ENCODE results near the gene OTOG.

The OTOG gene

DNA sequence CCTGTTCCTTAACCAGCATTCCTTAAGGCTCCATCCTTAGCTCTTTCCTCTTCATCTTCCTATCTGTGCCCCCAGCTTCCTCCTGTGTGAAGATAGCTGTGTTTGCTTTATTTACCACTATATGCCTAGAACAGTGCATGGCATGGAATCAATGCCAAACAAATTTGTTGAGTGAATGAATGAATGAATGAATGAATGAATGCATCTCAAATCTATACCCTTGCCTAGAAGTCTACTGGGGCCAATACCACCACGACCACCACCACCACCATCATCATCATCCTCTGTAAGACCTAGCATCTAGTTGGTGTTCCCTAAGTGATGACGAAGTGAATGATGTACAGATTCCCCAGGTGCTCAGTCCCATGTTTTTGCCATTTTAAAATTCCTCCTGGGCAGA lies 819 bp upstream of the OTOG start:
- TF ChIP-seq, protein P1, sequence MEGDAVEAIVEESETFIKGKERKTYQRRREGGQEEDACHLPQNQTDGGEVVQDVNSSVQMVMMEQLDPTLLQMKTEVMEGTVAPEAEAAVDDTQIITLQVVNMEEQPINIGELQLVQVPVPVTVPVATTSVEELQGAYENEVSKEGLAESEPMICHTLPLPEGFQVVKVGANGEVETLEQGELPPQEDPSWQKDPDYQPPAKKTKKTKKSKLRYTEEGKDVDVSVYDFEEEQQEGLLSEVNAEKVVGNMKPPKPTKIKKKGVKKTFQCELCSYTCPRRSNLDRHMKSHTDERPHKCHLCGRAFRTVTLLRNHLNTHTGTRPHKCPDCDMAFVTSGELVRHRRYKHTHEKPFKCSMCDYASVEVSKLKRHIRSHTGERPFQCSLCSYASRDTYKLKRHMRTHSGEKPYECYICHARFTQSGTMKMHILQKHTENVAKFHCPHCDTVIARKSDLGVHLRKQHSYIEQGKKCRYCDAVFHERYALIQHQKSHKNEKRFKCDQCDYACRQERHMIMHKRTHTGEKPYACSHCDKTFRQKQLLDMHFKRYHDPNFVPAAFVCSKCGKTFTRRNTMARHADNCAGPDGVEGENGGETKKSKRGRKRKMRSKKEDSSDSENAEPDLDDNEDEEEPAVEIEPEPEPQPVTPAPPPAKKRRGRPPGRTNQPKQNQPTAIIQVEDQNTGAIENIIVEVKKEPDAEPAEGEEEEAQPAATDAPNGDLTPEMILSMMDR (conservative IDR thresholded peaks at IDR 0.05; ENCODE audit: low read depth, low read length): no peak
- no peak overlapping the region for H3K4me3 ChIP-seq (ENCODE audit: low read depth, low read length)
- DNase-seq (ENCODE audit: low read depth): no peak

DNA sequence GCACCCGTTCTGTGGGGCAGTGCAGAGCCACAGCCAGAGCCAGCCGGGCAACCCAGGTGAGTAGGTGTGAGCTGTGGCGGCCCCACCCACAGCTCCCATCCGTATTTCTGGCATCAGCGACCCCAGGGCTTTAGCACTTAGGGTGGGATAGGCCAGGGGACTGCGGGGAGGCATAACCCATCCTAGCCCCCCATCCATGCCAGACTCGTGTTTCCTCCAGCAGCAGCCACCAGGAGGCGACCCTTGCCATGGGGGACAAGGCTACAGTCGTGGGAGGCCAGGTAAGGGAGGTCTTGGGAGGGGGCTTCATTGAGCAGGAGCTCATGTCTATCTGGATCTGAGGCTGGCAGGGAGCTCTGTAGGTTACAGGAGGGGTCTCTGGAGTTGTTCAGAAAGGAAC lies 873 bp downstream of the OTOG start:
- TF ChIP-seq, protein P1 (conservative IDR thresholded peaks at IDR 0.05; ENCODE audit: low read depth, low read length): peak; percentile 5
- DNase-seq (ENCODE audit: low read depth): no peak

DNA sequence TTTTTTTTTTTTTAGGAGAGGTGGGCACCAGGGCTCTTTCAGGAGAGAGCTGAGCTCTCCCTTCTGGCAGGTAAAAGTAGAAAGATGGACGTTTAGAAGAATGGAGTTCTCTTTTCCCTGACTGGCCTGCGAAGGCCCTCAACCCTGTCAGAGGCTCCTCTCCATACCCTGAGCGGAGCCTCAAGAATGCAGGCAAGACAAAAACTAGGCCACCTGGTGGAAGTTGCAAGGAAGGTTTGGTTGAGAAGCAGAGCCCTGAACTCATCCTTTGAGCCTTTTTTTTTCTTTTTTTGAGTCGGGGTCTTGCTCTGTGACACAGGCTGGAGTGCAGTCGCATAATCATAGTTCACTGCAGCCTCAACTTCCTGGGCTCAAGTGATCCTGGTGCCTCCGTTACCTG lies 1.4 kb downstream of the OTOG start:
- TF ChIP-seq, protein P1 (conservative IDR thresholded peaks at IDR 0.05; ENCODE audit: low read depth, low read length): peak; percentile 25
- DNase-seq (ENCODE audit: low read depth): no peak
- H3K4me3 ChIP-seq (ENCODE audit: low read depth, low read length): no peak overlapping the region

More for the DNA sequence above, 873 bp downstream of the OTOG start:
- no peak overlapping the region for H3K4me3 ChIP-seq (ENCODE audit: low read depth, low read length)

DNA sequence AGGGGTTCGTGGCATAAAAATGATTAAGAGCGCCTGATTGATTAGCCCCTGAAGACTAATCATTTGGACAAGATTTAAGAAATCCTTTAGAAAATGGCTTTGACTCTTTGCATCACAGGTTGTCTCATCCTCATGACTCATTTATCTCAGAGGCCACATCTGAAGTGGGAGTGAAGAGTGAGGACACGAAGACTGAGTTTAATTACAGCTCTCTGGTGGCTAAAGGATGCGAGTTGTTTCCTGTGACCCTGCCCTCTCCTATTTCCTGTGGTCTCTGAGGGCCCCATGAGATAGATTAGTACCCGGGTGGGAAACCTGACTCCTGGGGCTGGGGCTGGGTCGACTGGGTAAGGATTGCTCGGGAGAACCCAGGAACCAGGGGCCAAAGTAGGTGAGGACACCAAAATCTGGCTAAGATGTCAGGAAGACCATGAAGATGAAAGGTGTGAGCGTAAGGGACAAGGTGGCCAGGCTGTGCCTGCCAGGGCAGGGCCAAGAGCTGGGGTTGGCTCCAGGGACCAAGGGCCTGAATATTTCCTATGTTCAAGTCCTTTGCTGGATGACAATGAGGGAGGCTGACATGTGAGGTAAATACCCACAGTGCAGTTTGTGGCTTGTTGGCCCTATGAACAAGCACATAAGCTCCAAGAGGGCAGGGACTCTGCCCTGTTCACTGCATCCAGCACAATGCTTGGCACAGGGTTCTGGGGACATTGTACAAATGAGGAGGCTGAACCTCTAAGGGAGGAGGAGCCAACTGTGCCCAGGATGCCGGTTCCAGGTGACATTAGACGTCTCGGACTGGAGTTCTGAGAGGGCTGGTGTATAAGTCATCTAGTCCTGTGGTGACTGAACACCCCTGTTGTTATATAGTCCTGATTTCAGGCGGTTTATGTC lies 3.6 kb downstream of the OTOG start:
- no peak for DNase-seq (ENCODE audit: low read depth)
- TF ChIP-seq, protein P1 (conservative IDR thresholded peaks at IDR 0.05; ENCODE audit: low read depth, low read length): no peak
- no peak overlapping the region for H3K4me3 ChIP-seq (ENCODE audit: low read depth, low read length)

DNA sequence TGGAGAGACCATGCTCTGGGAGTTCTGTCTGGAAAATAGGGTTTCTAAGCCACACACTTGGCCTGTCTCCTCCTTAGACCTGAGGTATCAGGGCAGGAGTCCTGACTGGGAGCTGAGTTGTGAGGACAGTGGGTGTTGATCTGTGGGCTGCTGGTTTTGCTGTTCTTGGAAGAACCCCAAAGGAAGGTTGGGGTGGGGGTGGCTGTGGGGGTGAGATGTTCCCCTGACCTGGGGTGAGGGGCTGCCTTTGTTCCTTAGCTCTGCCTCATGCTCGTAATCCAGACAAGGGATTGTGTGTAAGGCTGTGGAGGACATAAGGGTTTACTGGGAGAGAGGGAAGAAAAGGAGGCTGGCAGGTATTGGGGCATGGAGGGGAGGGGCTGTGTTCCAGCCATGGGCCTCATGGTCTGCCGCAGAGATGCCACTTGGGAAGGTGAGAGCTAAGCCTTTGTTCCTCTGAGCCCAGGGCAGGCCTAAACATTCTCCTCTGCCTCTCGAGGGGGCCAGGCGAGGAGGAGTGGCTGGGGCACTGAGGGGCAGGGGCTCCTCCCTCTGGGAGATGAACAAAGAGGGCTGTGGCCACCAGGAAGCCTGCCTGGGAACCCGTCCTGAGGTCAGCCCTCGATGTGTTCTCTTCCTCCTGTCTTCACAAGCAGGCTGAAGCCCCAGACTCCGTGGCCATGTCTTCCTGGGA lies 4.4 kb downstream of the OTOG start:
- no peak for DNase-seq (ENCODE audit: low read depth)
- TF ChIP-seq, protein P1 (conservative IDR thresholded peaks at IDR 0.05; ENCODE audit: low read depth, low read length): no peak

DNA sequence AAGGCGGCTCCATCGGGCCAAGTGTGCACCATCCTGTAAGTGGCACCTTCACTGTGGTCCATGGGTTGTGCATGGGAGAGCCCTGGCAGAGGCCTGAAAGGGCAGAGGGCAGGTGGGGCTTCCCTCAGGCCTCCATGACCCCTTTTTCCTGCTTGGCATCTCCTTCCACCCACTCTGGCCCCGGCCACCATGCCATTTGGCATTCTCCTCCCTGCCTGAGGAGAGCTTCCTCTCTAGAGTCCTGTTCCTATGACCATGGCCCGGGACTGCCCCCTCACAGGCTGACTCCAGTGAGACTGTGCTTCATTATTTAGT lies 4.9 kb downstream of the OTOG start:
- DNase-seq (ENCODE audit: low read depth): no peak
- no peak overlapping the region for H3K4me3 ChIP-seq (ENCODE audit: low read depth, low read length)
- TF ChIP-seq, protein P1 (conservative IDR thresholded peaks at IDR 0.05; ENCODE audit: low read depth, low read length): no peak

More for the DNA sequence above, 4.4 kb downstream of the OTOG start:
- no peak overlapping the region for H3K4me3 ChIP-seq (ENCODE audit: low read depth, low read length)
